Kidney (tissue), 14 donors: Measurements from ENCODE around the gene SEBOX. TPM values are rescaled to one million over a fixed set of nuclear protein-coding genes. Genes with fewer than 3 reads are reported as not detected.

Source experiments
- DNase-seq, 5 donors: peaks; one replicate each; pipeline ENCODE4 v3.0.0-alpha.2; 2013 to 2020
- FAIRE-seq: peaks from 2 replicates; lab custom pipeline; 2012; peaks lifted over from hg19 to GRCh38; lab: Jason Lieb, UNC
- H3K27ac ChIP-seq, 2 donors: one replicate each; pipeline ENCODE4 v1.7.0; 2013; ENCODE audit warnings: low read depth in 2 of 2, low read length in 2 of 2, inconsistent platforms in 1 of 2
- H3K27me3 ChIP-seq: one replicate; pipeline ENCODE4 v1.7.1; 2013; ENCODE audit warnings: low read length, inconsistent platforms; ENCODE audit not compliant: control insufficient read depth, insufficient read depth
- H3K36me3 ChIP-seq, 3 donors: one replicate each; pipeline versions ENCODE4 v1.7.0 to v1.7.1; 2013; ENCODE audit warnings: low read length in 3 of 3, control low read depth in 1 of 3, inconsistent platforms in 1 of 3; ENCODE audit not compliant: insufficient read depth in 3 of 3, control insufficient read depth in 2 of 3
- H3K4me1 ChIP-seq, 3 donors: one replicate each; pipeline versions ENCODE4 v1.7.0 to v1.7.1; 2013; ENCODE audit warnings: low read length in 3 of 3, inconsistent platforms in 1 of 3, low read depth in 1 of 3; ENCODE audit not compliant: control insufficient read depth in 2 of 3, insufficient read depth in 2 of 3
- H3K4me3 ChIP-seq, 3 donors: one replicate each; pipeline versions ENCODE4 v1.7.0 to v1.8.1; 2013; ENCODE audit warnings: low read length in 3 of 3, control low read depth in 1 of 3, inconsistent platforms in 1 of 3
- H3K9ac ChIP-seq, 3 donors: one replicate each; pipeline versions ENCODE4 v1.7.0 to v1.7.1; 2013; ENCODE audit warnings: low read length in 3 of 3, control low read depth in 1 of 3, inconsistent platforms in 1 of 3
- H3K9me3 ChIP-seq, 3 donors: one replicate each; pipeline versions ENCODE4 v1.7.0 to v1.7.1; 2013; ENCODE audit warnings: low read length in 3 of 3, control low read depth in 1 of 3, inconsistent platforms in 1 of 3; ENCODE audit not compliant: control insufficient read depth in 2 of 3, insufficient read depth in 1 of 3
- intact Hi-C: fragments of 100-400 bp; cut with DNase I; formaldehyde crosslinking; loops from one replicate; pipeline ENCODE4 v1.11.1; 2022
- polyA plus RNA-seq: library from polyadenylated mRNA; stranded (reverse); fragments of 350-450 nt; fragmentation: Illumina TruSeq; extraction: RNeasy Lipid Tissue Mini Kit (QIAGEN cat#74804); gene quantifications from one replicate; pipeline ENCODE4 v1.2.3, GENCODE V29; 2014; ENCODE audit warnings: low read depth, low replicate concordance; ENCODE audit not compliant: insufficient read depth
- total RNA-seq: library from RNA; stranded (reverse); fragmentation: NEBNext Ultra II Directional; extraction: Animal tissue kit (Norgen Biotek cat#: 25700); gene quantifications from one replicate; pipeline ENCODE4 v1.2.1, GENCODE V29; 2021
- TF ChIP-seq, protein P1 (sequence below): IDR thresholded peaks from 3 replicates; pipeline ENCODE4 v1.5.1; 2012; ENCODE audit warnings: mild to moderate bottlenecking, moderate library complexity, borderline replicate concordance; ENCODE audit not compliant: insufficient read depth; ENCODE audit errors: extremely low read depth
- donor health status: control.
- donor health status: control.
- donor health status: control.
- donor health status: control.
- donor health status: control.
- donor health status: DM: yes; HTN: yes; CAD: no.
- donor health status: Normal renal cell carcinoma (clear cell type).

SEBOX gene
- total and polyA plus RNA-seq, 2 donors from 2014 or later = not detected

DNA sequence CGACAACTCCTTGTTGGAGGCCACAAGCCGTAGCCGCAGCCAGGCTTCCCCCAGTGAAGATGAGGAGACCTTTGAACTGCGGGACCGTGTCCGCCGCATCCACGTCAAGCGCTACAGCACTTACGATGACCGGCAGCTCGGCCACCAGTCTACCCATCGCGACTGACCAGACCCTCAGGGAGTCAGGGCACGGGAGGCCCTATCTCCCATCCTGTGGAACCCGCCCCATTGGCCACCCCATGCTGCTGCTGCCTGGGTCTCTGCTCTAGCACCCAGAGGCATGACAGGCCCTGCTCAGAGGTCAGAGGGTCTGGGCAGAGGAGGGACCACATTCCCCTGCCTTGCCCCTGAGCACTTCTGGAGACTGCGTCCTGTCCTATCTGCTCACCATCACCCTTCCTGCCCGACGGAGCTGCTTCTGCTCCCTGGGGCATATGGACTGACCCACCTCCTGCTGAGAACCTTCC lies 20.5 kb downstream of the SEBOX start:
- intact Hi-C loops = no loop called here
- H3K36me3 ChIP-seq = peaks cover 3 to 77% (median 45%) of the 10 kb centered on the region in 3 donors
- H3K9ac ChIP-seq = no peak overlapping the region
- TF ChIP-seq, protein P1, sequence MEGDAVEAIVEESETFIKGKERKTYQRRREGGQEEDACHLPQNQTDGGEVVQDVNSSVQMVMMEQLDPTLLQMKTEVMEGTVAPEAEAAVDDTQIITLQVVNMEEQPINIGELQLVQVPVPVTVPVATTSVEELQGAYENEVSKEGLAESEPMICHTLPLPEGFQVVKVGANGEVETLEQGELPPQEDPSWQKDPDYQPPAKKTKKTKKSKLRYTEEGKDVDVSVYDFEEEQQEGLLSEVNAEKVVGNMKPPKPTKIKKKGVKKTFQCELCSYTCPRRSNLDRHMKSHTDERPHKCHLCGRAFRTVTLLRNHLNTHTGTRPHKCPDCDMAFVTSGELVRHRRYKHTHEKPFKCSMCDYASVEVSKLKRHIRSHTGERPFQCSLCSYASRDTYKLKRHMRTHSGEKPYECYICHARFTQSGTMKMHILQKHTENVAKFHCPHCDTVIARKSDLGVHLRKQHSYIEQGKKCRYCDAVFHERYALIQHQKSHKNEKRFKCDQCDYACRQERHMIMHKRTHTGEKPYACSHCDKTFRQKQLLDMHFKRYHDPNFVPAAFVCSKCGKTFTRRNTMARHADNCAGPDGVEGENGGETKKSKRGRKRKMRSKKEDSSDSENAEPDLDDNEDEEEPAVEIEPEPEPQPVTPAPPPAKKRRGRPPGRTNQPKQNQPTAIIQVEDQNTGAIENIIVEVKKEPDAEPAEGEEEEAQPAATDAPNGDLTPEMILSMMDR = no peak
- H3K27ac ChIP-seq = no peak overlapping the region
- no peaks in the 10 kb centered on the region for H3K9me3 ChIP-seq
- FAIRE-seq = no peak
- H3K4me1 ChIP-seq = peaks cover 0 to 40% (median 27%) of the 10 kb centered on the region in 3 donors
- no peaks in the 10 kb centered on the region for H3K27me3 ChIP-seq
- no peak overlapping the region for H3K4me3 ChIP-seq
- no peak for DNase-seq

DNA sequence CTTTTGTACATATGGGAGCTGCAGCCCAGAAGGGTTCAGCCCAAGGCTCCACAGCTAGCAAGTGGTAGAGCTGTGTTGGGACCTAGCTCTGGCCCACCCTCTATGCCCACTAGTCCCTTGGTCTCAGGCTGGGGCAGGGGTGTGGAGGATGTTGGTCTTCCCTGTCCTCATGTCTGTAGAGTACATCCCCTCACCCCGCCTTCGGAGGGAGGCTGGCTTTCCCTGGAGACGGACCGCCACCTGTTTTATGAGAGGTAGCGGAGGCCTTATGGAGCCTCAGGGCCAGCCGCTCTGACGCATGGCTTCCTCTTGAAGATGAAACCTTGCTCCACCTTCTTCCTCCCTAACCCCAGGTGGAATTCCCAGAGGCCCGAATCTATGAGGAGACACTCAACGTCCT lies 21.0 kb downstream of the SEBOX start:
- no peaks in the 10 kb centered on the region for H3K27me3 ChIP-seq
- intact Hi-C loops = no loop called here
- no peaks in the 10 kb centered on the region for H3K9me3 ChIP-seq
- H3K9ac ChIP-seq = no peak overlapping the region
- DNase-seq = no peak
- no peak overlapping the region for H3K27ac ChIP-seq
- no peak for FAIRE-seq
- peaks cover 0 to 40% (median 27%) of the 10 kb centered on the region in 3 donors for H3K4me1 ChIP-seq
- TF ChIP-seq, protein P1 = no peak
- no peak overlapping the region for H3K4me3 ChIP-seq
- peaks cover 3 to 77% (median 43%) of the 10 kb centered on the region in 3 donors for H3K36me3 ChIP-seq

GRCh38 chr17:28343491-28343932 lies 21.5 kb downstream of the SEBOX start:
- no peak for FAIRE-seq
- Histone ChIP-seq H3K4me1 (peaks cover 0 to 37% (median 27%) of the 10 kb centered on the region in 3 donors), H3K9me3 (no peaks in the 10 kb centered on the region), H3K9ac (no peak overlapping the region), H3K27ac (no peak overlapping the region), H3K27me3 (no peaks in the 10 kb centered on the region), H3K4me3 (no peak overlapping the region), H3K36me3 (peaks cover 3 to 72% (median 38%) of the 10 kb centered on the region in 3 donors)
- DNase-seq = no peak
- TF ChIP-seq, protein P1 = no peak
- intact Hi-C loops = no loop called here

DNA sequence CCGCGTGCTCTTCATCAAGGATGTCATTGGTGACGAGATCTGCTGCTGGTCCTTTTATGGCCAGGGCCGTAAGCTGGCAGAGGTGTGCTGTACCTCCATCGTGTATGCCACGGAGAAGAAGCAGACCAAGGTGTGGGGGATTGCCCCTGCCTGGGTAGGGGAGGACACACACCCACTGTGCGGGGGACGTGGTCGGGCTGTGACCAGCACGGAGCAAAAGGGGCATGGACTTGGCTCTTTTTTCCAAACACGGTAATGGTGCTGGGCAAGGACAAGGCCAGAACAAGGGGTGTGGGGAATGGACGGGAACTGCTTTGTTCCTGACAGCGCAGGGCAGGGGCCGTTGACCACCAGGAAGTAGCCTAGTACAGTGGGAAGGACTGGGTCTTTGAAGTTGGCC lies 22.7 kb downstream of the SEBOX start:
- H3K4me3 ChIP-seq = no peak overlapping the region
- DNase-seq (no peak), FAIRE-seq (no peak)
- no peak overlapping the region for H3K27ac ChIP-seq
- H3K27me3 ChIP-seq = no peaks in the 10 kb centered on the region
- H3K4me1 ChIP-seq = peaks cover 0 to 25% (median 18%) of the 10 kb centered on the region in 3 donors
- H3K9me3 ChIP-seq = no peaks in the 10 kb centered on the region
- intact Hi-C loops = no loop called here
- peaks cover 3 to 63% (median 38%) of the 10 kb centered on the region in 3 donors for H3K36me3 ChIP-seq
- TF ChIP-seq, protein P1 = no peak
- H3K9ac ChIP-seq = no peak overlapping the region
